ENCODE results near the gene GIMAP4.

- TF ChIP-seq CTCF (IDR thresholded peaks at IDR 0.05) (no peak), POLR2A (IDR thresholded peaks at IDR 0.05) (no peak)
Observed at GRCh38 chr7:150520145-150520544, 47.0 kb upstream of the GIMAP4 start.
